NOMO-1 treated with DMSO at 0.1 percent for 48 hours (cell line): ENCODE data around the gene PDGFRA.

Experiments
- DNase-seq: peaks from one replicate; lab custom pipeline; 2025; ENCODE audit not compliant: unreplicated experiment; lab: John Stamatoyannopoulos, UW

Gene PDGFRA

GRCh38 chr4:54228961-54229501 is at the start of gene PDGFRA:
Gene PDGFRA, plus strand, starts transcription at chr4:54229293. Its CDS starts 29,476 bp downstream, at chr4:54258769.
- no peak for DNase-seq

GRCh38 chr4:54184581-54184980 is 44.5 kb upstream of the PDGFRA start:
- no peak for DNase-seq

GRCh38 chr4:54185044-54185780 is 43.9 kb upstream of the PDGFRA start:
- no peak for DNase-seq

DNA sequence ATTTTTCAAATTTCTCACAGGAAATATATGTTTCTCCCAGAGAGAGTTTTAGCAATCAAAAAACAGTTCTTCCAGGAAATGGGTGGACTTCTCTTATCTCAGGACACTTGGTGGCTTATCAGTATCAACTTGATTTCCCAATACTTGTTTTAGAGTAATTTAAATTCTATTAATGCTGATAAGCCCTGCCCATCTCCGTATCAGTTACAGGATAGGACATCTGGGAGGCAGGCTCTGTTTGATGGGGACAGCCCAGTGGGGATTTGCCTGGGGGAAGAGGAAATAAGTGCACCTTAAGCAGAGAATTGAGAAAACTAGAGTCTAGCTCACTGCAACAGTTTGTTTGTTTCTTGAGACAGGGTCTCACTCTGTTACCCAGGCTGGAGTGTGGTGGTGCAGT is 43.2 kb upstream of the PDGFRA start:
- no peak for DNase-seq

- no peak for DNase-seq
Measured at GRCh38 chr4:54186371-54186770, 42.7 kb upstream of the PDGFRA start.

- DNase-seq, result no peak
Measured at GRCh38 chr4:54187148-54187547, 41.9 kb upstream of the PDGFRA start.

GRCh38 chr4:54189140-54189539 is 40.0 kb upstream of the PDGFRA start:
- DNase-seq, result no peak

GRCh38 chr4:54192811-54193210 is 36.3 kb upstream of the PDGFRA start:
- DNase-seq, result no peak

- no peak for DNase-seq
Measured at GRCh38 chr4:54197926-54198325, 31.2 kb upstream of the PDGFRA start.

DNA sequence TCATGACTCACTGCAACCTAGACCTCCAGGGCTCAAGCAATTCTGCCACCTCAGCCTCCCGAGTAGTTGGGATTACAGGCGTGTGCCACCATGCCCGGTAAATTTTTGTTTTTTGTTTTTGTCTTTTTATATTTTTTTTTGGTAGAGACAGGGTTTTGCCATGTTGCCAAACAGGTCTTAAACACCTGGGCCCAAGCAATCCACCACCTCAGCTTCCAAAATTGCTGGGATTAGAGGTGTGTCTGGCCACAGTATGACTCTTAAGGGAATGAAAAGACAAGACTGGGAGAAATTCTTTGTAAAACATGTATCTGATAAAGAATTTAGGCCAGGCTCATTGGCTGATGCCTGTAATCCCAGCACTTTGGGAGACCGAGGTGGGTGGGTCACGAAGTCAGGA is 29.2 kb upstream of the PDGFRA start:
- no peak for DNase-seq

GRCh38 chr4:54209617-54210016 is 19.5 kb upstream of the PDGFRA start:
- no peak for DNase-seq

DNA sequence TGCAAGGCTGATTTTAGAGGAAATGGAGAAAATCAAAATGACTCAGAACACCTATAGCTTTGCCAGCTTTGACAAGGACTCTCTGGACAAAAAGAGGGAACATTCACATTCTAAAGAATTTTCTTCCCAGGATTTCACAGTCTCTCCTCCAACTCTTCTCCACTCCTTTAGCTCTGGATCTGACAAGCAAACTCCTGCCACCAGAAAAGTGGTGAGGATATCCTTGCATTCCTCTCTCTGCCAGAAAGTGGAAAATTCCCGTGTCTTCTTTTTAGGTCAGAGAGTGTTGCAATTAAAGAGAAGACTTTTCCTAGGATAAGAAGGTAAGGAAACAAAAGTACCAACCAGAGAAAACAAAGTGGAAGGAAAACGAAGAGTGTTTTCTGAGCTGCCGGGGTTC is 16.1 kb upstream of the PDGFRA start:
- DNase-seq, result no peak

DNA sequence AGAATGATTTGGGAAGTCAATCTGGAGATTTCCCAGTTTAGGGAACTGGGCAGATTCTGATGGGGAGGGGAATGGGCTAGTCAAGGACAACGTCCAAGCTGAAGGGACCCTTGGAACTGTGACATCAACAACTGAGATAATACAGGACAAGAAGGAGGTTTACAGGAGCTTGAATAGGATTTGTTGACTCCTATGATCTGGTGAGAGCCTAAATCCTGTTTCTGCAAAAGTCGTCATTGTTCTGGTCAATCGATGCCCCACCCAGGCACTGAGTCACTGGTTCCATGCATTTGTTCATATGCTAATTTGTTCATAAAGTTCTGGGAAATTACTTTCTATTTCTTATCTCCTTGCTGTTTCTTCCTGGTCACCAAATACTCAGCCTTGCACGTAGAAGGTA is 15.3 kb upstream of the PDGFRA start:
- DNase-seq, result no peak

- DNase-seq, result no peak
Measured at GRCh38 chr4:54215379-54216077, 13.6 kb upstream of the PDGFRA start.

- peak; percentile 62 for DNase-seq
Measured at GRCh38 chr4:54217642-54218495, 11.2 kb upstream of the PDGFRA start.

DNA sequence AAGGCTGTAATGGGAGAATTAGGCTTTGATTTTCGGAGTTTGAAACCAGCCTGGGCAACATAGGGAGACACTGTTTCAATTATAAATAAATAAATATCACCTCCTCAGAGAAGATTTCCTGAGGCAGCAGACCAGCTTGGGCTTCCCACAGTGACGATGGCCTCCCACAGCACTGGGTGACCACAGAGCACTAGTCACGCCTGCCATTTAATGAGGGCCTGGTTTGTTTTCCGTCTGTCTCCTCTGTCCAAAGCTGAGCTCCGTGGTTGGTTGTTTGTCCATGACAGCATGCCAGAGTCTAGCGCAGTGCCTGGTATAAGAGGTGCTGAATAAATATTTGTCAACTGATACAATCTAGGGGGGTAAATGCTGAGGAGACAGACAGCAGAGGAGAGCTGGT is 10.4 kb upstream of the PDGFRA start:
- no peak for DNase-seq

GRCh38 chr4:54224996-54225597 is 4.0 kb upstream of the PDGFRA start:
- DNase-seq, result no peak

DNA sequence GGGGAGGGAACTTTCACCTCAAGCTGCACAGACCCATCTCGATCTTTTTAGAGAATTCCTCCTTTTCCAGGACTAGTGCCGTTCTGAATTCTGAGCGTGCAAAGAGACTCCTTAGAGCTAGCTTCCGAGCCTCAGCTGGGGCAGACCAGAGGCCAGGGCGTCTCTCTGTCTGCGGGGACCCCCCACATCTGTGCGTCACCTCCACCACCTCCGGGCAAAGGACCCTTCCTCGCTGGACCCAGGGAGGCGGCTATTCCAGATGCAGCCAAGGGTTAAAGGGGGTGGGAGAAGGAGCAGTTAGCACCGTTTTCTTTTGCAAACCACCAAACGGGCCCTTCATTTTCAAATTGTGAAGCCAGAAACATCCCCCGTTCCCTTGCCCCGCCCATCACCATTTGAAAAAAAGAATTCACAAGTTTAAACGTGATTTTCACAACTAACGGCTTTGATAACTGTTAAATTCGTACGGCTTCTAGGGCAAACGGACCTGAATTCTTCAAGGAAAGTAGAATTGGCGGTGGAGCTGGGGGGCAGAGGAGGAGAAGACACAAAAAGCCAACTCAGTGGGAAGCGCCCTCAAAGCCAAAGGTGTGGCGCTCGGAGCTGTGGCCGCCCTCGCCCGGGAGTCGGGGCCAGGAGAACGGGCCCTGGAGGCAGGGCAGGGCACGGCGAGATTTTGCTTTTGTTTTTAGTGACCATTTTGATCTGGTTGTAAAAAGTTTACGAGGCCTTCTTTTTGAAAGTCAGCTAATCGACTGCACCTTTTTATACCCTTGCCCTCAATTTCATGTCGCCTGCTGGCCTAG is 3.3 kb upstream of the PDGFRA start:
- DNase-seq, result no peak

DNA sequence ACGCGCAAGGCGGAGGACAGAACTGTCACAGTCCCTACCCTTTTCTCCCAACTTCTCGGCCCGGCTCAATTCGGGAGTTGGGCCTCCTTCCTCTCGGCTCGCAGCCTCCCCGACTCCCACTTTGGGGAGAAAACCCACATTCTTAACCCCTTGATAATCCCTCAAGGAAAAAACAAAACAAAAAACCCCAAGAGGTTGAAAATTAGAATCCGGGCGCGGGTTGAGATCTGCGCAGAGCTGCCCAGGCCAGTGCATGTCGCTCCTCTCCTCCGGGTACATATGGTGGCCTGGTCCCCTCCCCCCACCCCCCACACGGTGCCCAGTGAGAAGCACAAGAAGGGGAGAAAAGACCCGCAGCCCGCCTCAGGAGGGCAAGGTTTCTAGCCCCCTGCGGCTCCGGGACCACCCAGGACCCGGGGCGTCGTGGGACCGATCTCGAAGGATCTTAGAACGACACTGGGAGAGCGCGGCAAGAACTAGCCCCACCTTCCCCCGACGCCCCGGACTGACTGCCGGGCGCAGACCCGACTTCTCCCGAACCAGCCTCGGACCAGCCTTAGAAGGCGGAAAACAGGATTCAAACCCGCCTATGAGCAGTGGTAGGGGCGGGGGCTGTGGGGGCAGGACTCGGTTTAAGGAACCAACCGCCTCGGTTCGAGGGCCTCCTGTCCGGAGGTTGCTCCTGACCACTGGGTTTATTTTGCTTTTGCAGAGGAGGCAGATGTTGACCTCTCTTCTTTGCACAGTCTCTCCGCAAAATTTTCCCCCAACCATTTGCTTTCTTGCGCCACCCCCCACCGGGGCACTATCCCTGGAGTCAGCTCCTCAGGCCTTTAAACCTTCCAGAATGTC is 2.5 kb upstream of the PDGFRA start:
- DNase-seq, result no peak
